D721Med (cell line): ENCODE results near the gene TEX2.

Experiments
- DNase-seq: peaks from one replicate; pipeline ENCODE4 v3.0.0; 2011; ENCODE audit warnings: low spot score; ENCODE audit not compliant: insufficient read length
- FAIRE-seq: peaks from 2 replicates; lab custom pipeline; 2011; peaks lifted over from hg19 to GRCh38; lab: Jason Lieb, UNC
- CTCF ChIP-seq: IDR thresholded peaks from 2 replicates; pipeline ENCODE4 v1.5.1; 2012; ENCODE audit warnings: mild to moderate bottlenecking, control low read depth; ENCODE audit not compliant: insufficient read depth; ENCODE audit errors: missing control alignments

TEX2 gene

GRCh38 chr17:64263000-64263766 lies at the start of gene TEX2:
TSS of gene TEX2 (minus strand) at chr17:64263260. CDS start at chr17:64214217, 49,043 bp downstream.
- FAIRE-seq = no peak
- DNase-seq = peak; percentile 78
- no peak for TF ChIP-seq CTCF

- DNase-seq = no peak
- FAIRE-seq = no peak
- TF ChIP-seq CTCF = no peak
Measured at GRCh38 chr17:64309710-64310109, 46.6 kb upstream of the TEX2 start.

GRCh38 chr17:64309021-64309420 lies 46.0 kb upstream of the TEX2 start:
- no peak for TF ChIP-seq CTCF
- FAIRE-seq = no peak

GRCh38 chr17:64306850-64307463 lies 43.9 kb upstream of the TEX2 start:
- FAIRE-seq = no peak
- DNase-seq = peak; percentile 42
- TF ChIP-seq CTCF = peak; percentile 95

More at GRCh38 chr17:64309021-64309420, 46.0 kb upstream of the TEX2 start:
- no peak for DNase-seq

GRCh38 chr17:64304551-64304950 lies 41.5 kb upstream of the TEX2 start:
- TF ChIP-seq CTCF = no peak
- DNase-seq (no peak), FAIRE-seq (no peak)

- no peak for FAIRE-seq
- DNase-seq = no peak
- no peak for TF ChIP-seq CTCF
Measured at GRCh38 chr17:64300699-64300965, 37.6 kb upstream of the TEX2 start.

- no peak for DNase-seq
- FAIRE-seq = no peak
- no peak for TF ChIP-seq CTCF
Measured at GRCh38 chr17:64297467-64298088, 34.5 kb upstream of the TEX2 start.
